ENCODE measurements around the gene CSF1. TPM values are rescaled to one million over a fixed set of nuclear protein-coding genes. Genes with fewer than 3 reads are reported as not detected.

Gene CSF1
- total and polyA plus RNA-seq, 9 donors: 6.3 to 14.1 (median 9.5) TPM

DNA sequence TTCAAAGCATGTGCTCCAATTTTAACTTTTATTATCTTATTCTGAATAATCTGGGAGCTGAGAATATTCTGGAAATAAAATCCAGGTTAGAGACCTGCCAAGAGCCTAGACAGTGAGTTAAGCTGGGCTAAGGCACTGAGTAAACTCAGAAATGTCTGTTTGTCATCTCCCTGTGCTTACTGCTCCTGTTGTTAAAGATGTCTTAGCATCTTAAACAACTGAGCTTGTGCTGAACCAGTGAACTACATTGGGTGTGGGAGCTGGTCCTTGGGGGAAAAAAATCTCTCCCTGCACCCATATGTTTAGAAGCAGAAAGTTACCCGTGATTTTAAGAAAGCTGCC, 49.0 kb downstream of the CSF1 start:
- H3K9me3 ChIP-seq (replicated peaks; ENCODE audit: control insufficient read depth, low read depth, low read length): no peaks in the 10 kb centered on the region

GRCh38 chr1:109959974-109960744, 49.5 kb downstream of the CSF1 start:
- Histone ChIP-seq H3K27ac (ENCODE audit: low read length) (no peak overlapping the region), H3K9me3 (replicated peaks; ENCODE audit: control insufficient read depth, low read depth, low read length) (no peaks in the 10 kb centered on the region), H3K4me1 (ENCODE audit: control insufficient read depth, insufficient read depth, low read length) (no peaks in the 10 kb centered on the region), H3K27me3 (ENCODE audit: control insufficient read depth, insufficient read depth, low read length) (no peaks in the 10 kb centered on the region), H3K4me3 (ENCODE audit: low read length) (no peak overlapping the region), H3K36me3 (ENCODE audit: control insufficient read depth, insufficient read depth, low read length) (no peaks in the 10 kb centered on the region)
- DNase-seq: no peak
- WGBS (ENCODE audit: insufficient coverage): 54% methylated on average over 4 of the region's 7 CpGs

More for the DNA sequence above, 49.0 kb downstream of the CSF1 start:
- no peaks in the 10 kb centered on the region for H3K4me1 ChIP-seq (ENCODE audit: control insufficient read depth, insufficient read depth, low read length)
- H3K27ac ChIP-seq (ENCODE audit: low read length): no peak overlapping the region
- WGBS (ENCODE audit: insufficient coverage): 43% methylated on average over 1 of the region's 1 CpG
- no peak for DNase-seq
- H3K36me3 ChIP-seq (ENCODE audit: control insufficient read depth, insufficient read depth, low read length): no peaks in the 10 kb centered on the region
- no peaks in the 10 kb centered on the region for H3K27me3 ChIP-seq (ENCODE audit: control insufficient read depth, insufficient read depth, low read length)
- H3K4me3 ChIP-seq (ENCODE audit: low read length): no peak overlapping the region

- Histone ChIP-seq H3K4me3 (ENCODE audit: low read length) (no peak overlapping the region), H3K27me3 (ENCODE audit: control insufficient read depth, insufficient read depth, low read length) (no peaks in the 10 kb centered on the region), H3K4me1 (ENCODE audit: control insufficient read depth, insufficient read depth, low read length) (no peaks in the 10 kb centered on the region), H3K27ac (ENCODE audit: low read length) (no peak overlapping the region), H3K36me3 (ENCODE audit: control insufficient read depth, insufficient read depth, low read length) (no peaks in the 10 kb centered on the region), H3K9me3 (replicated peaks; ENCODE audit: control insufficient read depth, low read depth, low read length) (no peaks in the 10 kb centered on the region)
- no peak for DNase-seq
- WGBS (ENCODE audit: insufficient coverage): 100% methylated on average over 1 of the region's 1 CpG
These were observed 50.1 kb downstream of the CSF1 start for GRCh38 chr1:109960745-109961094.

- whole genome bisulfite sequencing (ENCODE audit: insufficient coverage): no CpG with 5 or more reads among the region's 1 CpG
These were observed 53.2 kb downstream of the CSF1 start for GRCh38 chr1:109963864-109964263.

DNA sequence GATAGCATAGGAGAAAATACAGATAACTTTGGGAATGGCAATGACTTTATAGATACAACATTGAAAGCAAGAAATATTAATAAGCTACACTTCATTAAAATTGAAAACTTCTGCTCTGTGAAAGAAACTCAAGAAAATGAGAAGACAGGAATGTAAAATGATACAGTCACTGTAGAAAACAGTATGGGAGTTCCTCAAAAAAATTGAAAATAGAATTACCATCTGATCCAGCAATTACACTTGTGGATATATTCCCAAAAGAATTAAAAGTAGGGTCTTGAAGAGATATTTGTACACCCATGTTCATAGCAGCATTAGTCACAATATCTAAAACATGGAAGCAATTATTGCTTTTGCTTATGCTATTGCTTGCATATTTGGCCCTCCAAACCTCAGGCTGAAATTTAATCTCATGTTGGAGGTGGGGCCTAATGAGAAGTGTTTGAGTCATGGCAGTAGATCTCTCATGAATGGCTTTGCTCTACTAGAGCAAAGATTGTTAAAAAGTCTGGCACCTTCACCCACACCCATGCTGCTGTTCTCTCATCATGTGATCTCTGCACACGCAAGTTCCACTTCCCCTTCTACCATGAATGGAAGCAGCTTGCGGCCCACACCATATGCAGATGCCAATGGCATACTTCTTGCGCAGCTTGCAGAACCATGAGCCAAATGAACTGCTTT, 58.6 kb downstream of the CSF1 start:
- Histone ChIP-seq H3K36me3 (ENCODE audit: control insufficient read depth, insufficient read depth, low read length) (no peaks in the 10 kb centered on the region), H3K27me3 (ENCODE audit: control insufficient read depth, insufficient read depth, low read length) (no peaks in the 10 kb centered on the region), H3K27ac (ENCODE audit: low read length) (no peak overlapping the region), H3K4me1 (ENCODE audit: control insufficient read depth, insufficient read depth, low read length) (no peaks in the 10 kb centered on the region), H3K9me3 (replicated peaks; ENCODE audit: control insufficient read depth, low read depth, low read length) (no peaks in the 10 kb centered on the region), H3K4me3 (ENCODE audit: low read length) (no peak overlapping the region)
- 78% methylated on average over 2 of the region's 3 CpGs for WGBS (ENCODE audit: insufficient coverage)
- DNase-seq: no peak

More at GRCh38 chr1:109963864-109964263, 53.2 kb downstream of the CSF1 start:
- H3K4me3 ChIP-seq (ENCODE audit: low read length): no peak overlapping the region
- H3K27ac ChIP-seq (ENCODE audit: low read length): no peak overlapping the region
- no peaks in the 10 kb centered on the region for H3K9me3 ChIP-seq (replicated peaks; ENCODE audit: control insufficient read depth, low read depth, low read length)
- no peaks in the 10 kb centered on the region for H3K27me3 ChIP-seq (ENCODE audit: control insufficient read depth, insufficient read depth, low read length)
- no peak for DNase-seq
- no peaks in the 10 kb centered on the region for H3K4me1 ChIP-seq (ENCODE audit: control insufficient read depth, insufficient read depth, low read length)
- H3K36me3 ChIP-seq (ENCODE audit: control insufficient read depth, insufficient read depth, low read length): no peaks in the 10 kb centered on the region

- Histone ChIP-seq H3K36me3 (ENCODE audit: control insufficient read depth, insufficient read depth, low read length) (no peaks in the 10 kb centered on the region), H3K4me1 (ENCODE audit: control insufficient read depth, insufficient read depth, low read length) (no peaks in the 10 kb centered on the region), H3K4me3 (ENCODE audit: low read length) (no peak overlapping the region), H3K9me3 (replicated peaks; ENCODE audit: control insufficient read depth, low read depth, low read length) (no peaks in the 10 kb centered on the region), H3K27ac (ENCODE audit: low read length) (no peak overlapping the region), H3K27me3 (ENCODE audit: control insufficient read depth, insufficient read depth, low read length) (no peaks in the 10 kb centered on the region)
- DNase-seq: no peak
- 71% methylated on average over 1 of the region's 3 CpGs for WGBS (ENCODE audit: insufficient coverage)
These were observed 59.3 kb downstream of the CSF1 start for GRCh38 chr1:109969907-109970306.

GRCh38 chr1:109971559-109971958, 60.9 kb downstream of the CSF1 start:
- Histone ChIP-seq H3K36me3 (ENCODE audit: control insufficient read depth, insufficient read depth, low read length) (no peaks in the 10 kb centered on the region), H3K4me3 (ENCODE audit: low read length) (no peak overlapping the region), H3K27me3 (ENCODE audit: control insufficient read depth, insufficient read depth, low read length) (peaks cover 2% of the 10 kb centered on the region), H3K27ac (ENCODE audit: low read length) (no peak overlapping the region), H3K4me1 (ENCODE audit: control insufficient read depth, insufficient read depth, low read length) (peaks cover 3% of the 10 kb centered on the region), H3K9me3 (replicated peaks; ENCODE audit: control insufficient read depth, low read depth, low read length) (no peaks in the 10 kb centered on the region)
- DNase-seq: no peak
- no CpG with 5 or more reads among the region's 1 CpG for WGBS (ENCODE audit: insufficient coverage)

- WGBS (ENCODE audit: insufficient coverage): 40% methylated on average over 1 of the region's 3 CpGs
- Histone ChIP-seq H3K4me1 (ENCODE audit: control insufficient read depth, insufficient read depth, low read length) (peaks cover 12% of the 10 kb centered on the region), H3K36me3 (ENCODE audit: control insufficient read depth, insufficient read depth, low read length) (no peaks in the 10 kb centered on the region), H3K27me3 (ENCODE audit: control insufficient read depth, insufficient read depth, low read length) (peaks cover 2% of the 10 kb centered on the region), H3K9me3 (replicated peaks; ENCODE audit: control insufficient read depth, low read depth, low read length) (no peaks in the 10 kb centered on the region), H3K4me3 (ENCODE audit: low read length) (no peak overlapping the region), H3K27ac (ENCODE audit: low read length) (no peak overlapping the region)
- DNase-seq: no peak
These were observed 63.5 kb downstream of the CSF1 start for GRCh38 chr1:109974191-109974590.

- DNase-seq: no peak
- 77% methylated on average over 2 of the region's 3 CpGs for WGBS (ENCODE audit: insufficient coverage)
These were observed 65.1 kb downstream of the CSF1 start for GRCh38 chr1:109975718-109976117.

GRCh38 chr1:109976762-109977161, 66.1 kb downstream of the CSF1 start:
- Histone ChIP-seq H3K4me3 (ENCODE audit: low read length) (no peak overlapping the region), H3K4me1 (ENCODE audit: control insufficient read depth, insufficient read depth, low read length) (peaks cover 20% of the 10 kb centered on the region), H3K36me3 (ENCODE audit: control insufficient read depth, insufficient read depth, low read length) (no peaks in the 10 kb centered on the region), H3K27ac (ENCODE audit: low read length) (no peak overlapping the region), H3K27me3 (ENCODE audit: control insufficient read depth, insufficient read depth, low read length) (peaks cover 2% of the 10 kb centered on the region), H3K9me3 (replicated peaks; ENCODE audit: control insufficient read depth, low read depth, low read length) (no peaks in the 10 kb centered on the region)
- 95% methylated on average over 2 of the region's 4 CpGs for WGBS (ENCODE audit: insufficient coverage)
- no peak for DNase-seq

More at GRCh38 chr1:109975718-109976117, 65.1 kb downstream of the CSF1 start:
- Histone ChIP-seq H3K36me3 (ENCODE audit: control insufficient read depth, insufficient read depth, low read length) (no peaks in the 10 kb centered on the region), H3K27me3 (ENCODE audit: control insufficient read depth, insufficient read depth, low read length) (peaks cover 2% of the 10 kb centered on the region), H3K9me3 (replicated peaks; ENCODE audit: control insufficient read depth, low read depth, low read length) (no peaks in the 10 kb centered on the region), H3K4me3 (ENCODE audit: low read length) (no peak overlapping the region), H3K27ac (ENCODE audit: low read length) (no peak overlapping the region), H3K4me1 (ENCODE audit: control insufficient read depth, insufficient read depth, low read length) (peaks cover 20% of the 10 kb centered on the region)
